ENCODE measurements around the gene GEMIN8.

DNA sequence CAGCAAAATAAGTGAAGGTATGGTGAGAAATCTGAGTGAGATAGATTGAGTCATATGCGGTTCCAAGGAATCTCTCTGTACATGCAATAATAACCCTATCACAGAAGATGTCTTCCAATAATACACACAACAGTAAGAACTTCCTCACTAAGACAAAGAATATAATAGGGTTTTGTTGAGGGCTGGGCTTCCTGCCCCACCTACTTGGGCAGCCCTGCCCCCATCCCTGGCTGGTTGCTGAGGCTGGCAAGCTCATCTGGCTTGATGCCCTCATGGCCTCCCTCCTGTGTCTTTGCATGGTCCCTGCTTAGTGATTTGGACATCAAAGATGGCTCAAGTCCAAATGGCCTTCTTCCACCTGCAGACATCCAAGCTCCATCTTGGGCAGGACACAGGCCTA is 2.7 kb downstream of the GEMIN8 start:
- TF ChIP-seq EP300 (conservative IDR thresholded peaks at IDR 0.05; ENCODE audit: poor library complexity, severe bottlenecking) (no peak), REST (IDR thresholded peaks at IDR 0.05; ENCODE audit: borderline replicate concordance) (no peak), EZH2 (IDR thresholded peaks at IDR 0.05; ENCODE audit: borderline replicate concordance, insufficient read depth, low read length, poor library complexity, severe bottlenecking) (no peak)
- TF ChIP-seq, protein P1, sequence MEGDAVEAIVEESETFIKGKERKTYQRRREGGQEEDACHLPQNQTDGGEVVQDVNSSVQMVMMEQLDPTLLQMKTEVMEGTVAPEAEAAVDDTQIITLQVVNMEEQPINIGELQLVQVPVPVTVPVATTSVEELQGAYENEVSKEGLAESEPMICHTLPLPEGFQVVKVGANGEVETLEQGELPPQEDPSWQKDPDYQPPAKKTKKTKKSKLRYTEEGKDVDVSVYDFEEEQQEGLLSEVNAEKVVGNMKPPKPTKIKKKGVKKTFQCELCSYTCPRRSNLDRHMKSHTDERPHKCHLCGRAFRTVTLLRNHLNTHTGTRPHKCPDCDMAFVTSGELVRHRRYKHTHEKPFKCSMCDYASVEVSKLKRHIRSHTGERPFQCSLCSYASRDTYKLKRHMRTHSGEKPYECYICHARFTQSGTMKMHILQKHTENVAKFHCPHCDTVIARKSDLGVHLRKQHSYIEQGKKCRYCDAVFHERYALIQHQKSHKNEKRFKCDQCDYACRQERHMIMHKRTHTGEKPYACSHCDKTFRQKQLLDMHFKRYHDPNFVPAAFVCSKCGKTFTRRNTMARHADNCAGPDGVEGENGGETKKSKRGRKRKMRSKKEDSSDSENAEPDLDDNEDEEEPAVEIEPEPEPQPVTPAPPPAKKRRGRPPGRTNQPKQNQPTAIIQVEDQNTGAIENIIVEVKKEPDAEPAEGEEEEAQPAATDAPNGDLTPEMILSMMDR (IDR thresholded peaks at IDR 0.05; ENCODE audit: poor library complexity, severe bottlenecking): no peak
